HCT116 (cell line): ENCODE results near the gene SPCS3. TPM values are rescaled to one million over a fixed set of nuclear protein-coding genes. Genes with fewer than 3 reads are reported as not detected.
A peak's percentile ranks its signal among the peaks of the same experiment; 100 is the strongest.

ENCODE experiments used
- ATAC-seq: fragments of 200-7000 bp; cut with Tn5 transposase; 2 replicates; pipeline ENCODE4 v1.9.1; 2020; ENCODE audit warnings: mild to moderate bottlenecking, moderate library complexity
- BruUV-seq: library from RNA; stranded (reverse); fragments of 400-500 nt; replicated peaks from 2 replicates; lab custom pipeline; 2021; lab: Mats Ljungman, UMichigan
- CTCF ChIA-PET: fragments of 300-600 bp; sonication (Branson Sonifier 250); formaldehyde crosslinking; loops from one replicate; lab custom pipeline; 2021; ENCODE audit warnings: antibody characterized with exemption; lab: Charles Lee
- POLR2A ChIA-PET: fragments of 300-600, 350-600 bp; sonication (Branson Sonifier 250); formaldehyde crosslinking; loops from one replicate; lab custom pipeline; 2021; ENCODE audit warnings: antibody characterized with exemption; lab: Charles Lee
- RAD21 ChIA-PET, 2 experiments: fragments of 300-600 bp; sonication (Branson Sonifier 250); formaldehyde crosslinking; loops; one replicate each; lab custom pipeline; 2023; ENCODE audit warnings: low total read pairs in 2 of 2; ENCODE audit not compliant: uncharacterized antibody in 2 of 2, unreplicated experiment in 2 of 2, low non-redundant PET in 1 of 2; lab: Charles Lee
- DNase-seq: peaks from one replicate; pipeline ENCODE4 v3.0.0-alpha.2; 2010; ENCODE audit warnings: low read depth, low spot score
- H2AFZ ChIP-seq: fragments of 200-600 bp; shearing (Covaris generic), sonication (generic); 2 replicates; pipeline ENCODE4 v1.6.1; 2017; ENCODE audit warnings: low read depth, mixed run types, mixed read lengths, antibody characterized with exemption, low read length; ENCODE audit not compliant: poor library complexity, severe bottlenecking
- H3K27ac ChIP-seq: 2 replicates; pipeline ENCODE4 v1.5.1; 2012; ENCODE audit warnings: low read depth, low read length
- H3K27me3 ChIP-seq: fragments of 200-600 bp; sonication (generic); 2 replicates; pipeline ENCODE4 v1.6.1; 2016; ENCODE audit warnings: mixed run types, low read length, mixed read lengths; ENCODE audit not compliant: insufficient read depth
- H3K36me3 ChIP-seq, 2 experiments: fragments of 200-500 bp in 1 of 2; fragments of 200-600 bp in 1 of 2; sonication (Bioruptor generic) in 1 of 2; sonication (generic) in 1 of 2; 2 replicates each; pipeline versions ENCODE4 v1.5.1 to v1.6.1; 2014 to 2016; ENCODE audit warnings: low read length in 2 of 2, inconsistent platforms in 1 of 2, mixed read lengths in 1 of 2, mixed run types in 1 of 2; ENCODE audit not compliant: insufficient read depth in 2 of 2, control insufficient read depth in 1 of 2
- H3K4me1 ChIP-seq, 2 experiments: fragments of 200-600 bp in 1 of 2; sonication (generic) in 1 of 2; 2 replicates each; pipeline versions ENCODE4 v1.5.1 to v1.6.1; 2012 to 2017; ENCODE audit warnings: low read length in 2 of 2, inconsistent platforms in 1 of 2, mild to moderate bottlenecking in 1 of 2, mixed read lengths in 1 of 2, mixed run types in 1 of 2, moderate library complexity in 1 of 2; ENCODE audit not compliant: insufficient read depth in 2 of 2, control insufficient read depth in 1 of 2
- H3K4me2 ChIP-seq: fragments of 200-600 bp; sonication (generic); 2 replicates; pipeline ENCODE4 v1.6.1; 2017; ENCODE audit warnings: mixed run types, low read length, mixed read lengths
- H3K4me3 ChIP-seq, 2 experiments: fragments of 200-600 bp in 1 of 2; sonication (generic) in 1 of 2; replicated peaks in 1 of 2; 2 replicates each; pipeline ENCODE4 v1.5.1; 2011 to 2016; ENCODE audit warnings: low read length in 2 of 2, control low read depth in 1 of 2, low read depth in 1 of 2, mild to moderate bottlenecking in 1 of 2, mixed read lengths in 1 of 2, mixed run types in 1 of 2
- H3K79me2 ChIP-seq: fragments of 200-600 bp; sonication (generic); 2 replicates; pipeline ENCODE4 v1.6.1; 2017; ENCODE audit warnings: mild to moderate bottlenecking, mixed run types, low read length, moderate library complexity, mixed read lengths; ENCODE audit not compliant: insufficient read depth
- H3K9ac ChIP-seq: fragments of 200-600 bp; sonication (generic); 2 replicates; pipeline ENCODE4 v1.6.1; 2016; ENCODE audit warnings: low read length, mixed read lengths
- H3K9me2 ChIP-seq: fragments of 200-600 bp; sonication (generic), shearing (Covaris generic); 2 replicates; pipeline ENCODE4 v1.6.1; 2017; ENCODE audit warnings: mixed run types, mild to moderate bottlenecking, moderate library complexity; ENCODE audit not compliant: insufficient read depth
- H3K9me3 ChIP-seq, 2 experiments: fragments of 200-500 bp in 1 of 2; fragments of 200-600 bp in 1 of 2; sonication (Bioruptor generic) in 1 of 2; sonication (generic) in 1 of 2; 2 replicates each; pipeline ENCODE4 v1.6.1; 2014 to 2017; ENCODE audit warnings: low read length in 2 of 2, mixed read lengths in 2 of 2, inconsistent platforms in 1 of 2, low read depth in 1 of 2, mild to moderate bottlenecking in 1 of 2, mixed run types in 1 of 2, moderate library complexity in 1 of 2; ENCODE audit not compliant: control insufficient read depth in 1 of 2, insufficient read depth in 1 of 2
- H4K20me1 ChIP-seq: fragments of 200-600 bp; sonication (generic), shearing (Covaris generic); 2 replicates; pipeline ENCODE4 v1.6.1; 2017; ENCODE audit warnings: mixed run types, mild to moderate bottlenecking, moderate library complexity; ENCODE audit not compliant: insufficient read depth
- CBX3 ChIP-seq: IDR thresholded peaks from 2 replicates; pipeline ENCODE4 v1.6.1; 2012; ENCODE audit warnings: low read depth
- CTCF ChIP-seq, 3 experiments: fragments of 200-600 bp in 1 of 3; sonication (generic) in 1 of 3; IDR thresholded peaks in 2 of 3; conservative IDR thresholded peaks in 1 of 3; 2 replicates each; pipeline ENCODE4 v1.5.1; 2012 to 2017; ENCODE audit warnings: low read depth in 2 of 3, low read length in 2 of 3, antibody characterized with exemption in 1 of 3, borderline replicate concordance in 1 of 3, control low read depth in 1 of 3, mild to moderate bottlenecking in 1 of 3, mixed read lengths in 1 of 3, mixed run types in 1 of 3, moderate library complexity in 1 of 3; ENCODE audit not compliant: insufficient read depth in 1 of 3
- EGR1 ChIP-seq: IDR thresholded peaks from 2 replicates; pipeline ENCODE4 v1.6.1; 2012; ENCODE audit warnings: low read depth
- ELF1 ChIP-seq: IDR thresholded peaks from 2 replicates; pipeline ENCODE4 v1.6.1; 2012; ENCODE audit warnings: low read depth, borderline replicate concordance
- EZH2 ChIP-seq: fragments of 200-600 bp; sonication (generic); IDR thresholded peaks from 2 replicates; pipeline ENCODE4 v1.6.1; 2017; ENCODE audit warnings: antibody characterized with exemption, mixed run types
- EZH2phosphoT487 ChIP-seq: fragments of 200-600 bp; IDR thresholded peaks from 2 replicates; pipeline ENCODE4 v1.6.1; 2018; ENCODE audit warnings: antibody characterized with exemption, borderline replicate concordance
- FOSL1 ChIP-seq: IDR thresholded peaks from 2 replicates; pipeline ENCODE4 v1.6.1; 2012; ENCODE audit warnings: low read depth
- POLR2A ChIP-seq: IDR thresholded peaks from 2 replicates; pipeline ENCODE4 v1.7.0; 2011; ENCODE audit warnings: borderline replicate concordance; ENCODE audit not compliant: insufficient read depth, insufficient read length; ENCODE audit errors: extremely low read depth
- POLR2AphosphoS5 ChIP-seq: IDR thresholded peaks from 2 replicates; pipeline ENCODE4 v1.6.1; 2011; ENCODE audit warnings: mild to moderate bottlenecking, low read depth, low read length, moderate library complexity
- RAD21 ChIP-seq: IDR thresholded peaks from 2 replicates; pipeline ENCODE4 v1.6.1; 2012; ENCODE audit warnings: low read depth, mild to moderate bottlenecking
- SIN3A ChIP-seq: IDR thresholded peaks from 2 replicates; pipeline ENCODE4 v1.6.1; 2012; ENCODE audit warnings: low read depth
- TCF7L2 ChIP-seq: IDR thresholded peaks from 2 replicates; pipeline ENCODE4 v1.7.0; 2011; ENCODE audit warnings: borderline replicate concordance, inconsistent platforms; ENCODE audit not compliant: insufficient read depth, insufficient read length; ENCODE audit errors: extremely low read depth
- YY1 ChIP-seq: IDR thresholded peaks from 2 replicates; pipeline ENCODE4 v1.6.1; 2011; ENCODE audit warnings: low read length, low read depth, moderate library complexity, mild to moderate bottlenecking; ENCODE audit not compliant: insufficient replicate concordance; ENCODE audit errors: extremely low read depth
- ZFX ChIP-seq: fragments of 450-650 bp; IDR thresholded peaks from 2 replicates; pipeline ENCODE4 v1.6.1; 2017
- ZNF274 ChIP-seq: fragments of 200-500 bp; sonication (Bioruptor generic); IDR thresholded peaks from 2 replicates; pipeline ENCODE4 v1.6.1; 2014; ENCODE audit warnings: mild to moderate bottlenecking, low read depth, low read length, inconsistent platforms
- intact Hi-C: fragments of 100-400 bp; cut with micrococcal nuclease; formaldehyde crosslinking; loops from 2 replicates; pipeline ENCODE4 v1.10.0; 2022
- total RNA-seq: library from RNA; stranded (reverse); gene quantifications from one replicate; pipeline ENCODE4 v1.2.1, GENCODE V29; 2021; ENCODE audit not compliant: unreplicated experiment
- TF ChIP-seq, protein P1 (sequence below): IDR thresholded peaks from 2 replicates; pipeline ENCODE4 v1.6.1; 2012; ENCODE audit warnings: low read depth
- TF ChIP-seq, protein P2 (sequence below): IDR thresholded peaks from 2 replicates; pipeline ENCODE4 v1.6.1; 2012
- TF ChIP-seq, protein P3 (sequence below): IDR thresholded peaks from 2 replicates; pipeline ENCODE4 v1.6.1; 2011; ENCODE audit warnings: mild to moderate bottlenecking, low read length, moderate library complexity; ENCODE audit not compliant: insufficient replicate concordance; ENCODE audit errors: extremely low read depth

Gene SPCS3
- total RNA-seq, 1 experiment from 2014 or later: 135 TPM

- Histone ChIP-seq H3K4me3 (no peak overlapping the region), H3K27me3 (no peaks in the 10 kb centered on the region), H3K9me3 (no peaks in the 10 kb centered on the region), H3K36me3 (no peaks in the 10 kb centered on the region), H3K4me1 (peaks cover 3 to 20% of the 10 kb centered on the region in 2 experiments; a peak in 3 of 4 replicates), H3K27ac (no peak overlapping the region), H2AFZ (peak overlapping the region; percentile 83), H3K9me2 (no peaks in the 10 kb centered on the region), H4K20me1 (no peaks in the 10 kb centered on the region), H3K4me2 (no peak overlapping the region), H3K9ac (no peak overlapping the region), H3K79me2 (no peaks in the 10 kb centered on the region)
- POLR2A ChIA-PET: no interaction called here
- TF ChIP-seq, protein P1, sequence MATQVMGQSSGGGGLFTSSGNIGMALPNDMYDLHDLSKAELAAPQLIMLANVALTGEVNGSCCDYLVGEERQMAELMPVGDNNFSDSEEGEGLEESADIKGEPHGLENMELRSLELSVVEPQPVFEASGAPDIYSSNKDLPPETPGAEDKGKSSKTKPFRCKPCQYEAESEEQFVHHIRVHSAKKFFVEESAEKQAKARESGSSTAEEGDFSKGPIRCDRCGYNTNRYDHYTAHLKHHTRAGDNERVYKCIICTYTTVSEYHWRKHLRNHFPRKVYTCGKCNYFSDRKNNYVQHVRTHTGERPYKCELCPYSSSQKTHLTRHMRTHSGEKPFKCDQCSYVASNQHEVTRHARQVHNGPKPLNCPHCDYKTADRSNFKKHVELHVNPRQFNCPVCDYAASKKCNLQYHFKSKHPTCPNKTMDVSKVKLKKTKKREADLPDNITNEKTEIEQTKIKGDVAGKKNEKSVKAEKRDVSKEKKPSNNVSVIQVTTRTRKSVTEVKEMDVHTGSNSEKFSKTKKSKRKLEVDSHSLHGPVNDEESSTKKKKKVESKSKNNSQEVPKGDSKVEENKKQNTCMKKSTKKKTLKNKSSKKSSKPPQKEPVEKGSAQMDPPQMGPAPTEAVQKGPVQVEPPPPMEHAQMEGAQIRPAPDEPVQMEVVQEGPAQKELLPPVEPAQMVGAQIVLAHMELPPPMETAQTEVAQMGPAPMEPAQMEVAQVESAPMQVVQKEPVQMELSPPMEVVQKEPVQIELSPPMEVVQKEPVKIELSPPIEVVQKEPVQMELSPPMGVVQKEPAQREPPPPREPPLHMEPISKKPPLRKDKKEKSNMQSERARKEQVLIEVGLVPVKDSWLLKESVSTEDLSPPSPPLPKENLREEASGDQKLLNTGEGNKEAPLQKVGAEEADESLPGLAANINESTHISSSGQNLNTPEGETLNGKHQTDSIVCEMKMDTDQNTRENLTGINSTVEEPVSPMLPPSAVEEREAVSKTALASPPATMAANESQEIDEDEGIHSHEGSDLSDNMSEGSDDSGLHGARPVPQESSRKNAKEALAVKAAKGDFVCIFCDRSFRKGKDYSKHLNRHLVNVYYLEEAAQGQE: no peak
- TF ChIP-seq ELF1 (no peak), POLR2AphosphoS5 (no peak), CBX3 (no peak), CTCF (IDR thresholded peaks at IDR 0.05 in 2 of 3, conservative IDR thresholded peaks at IDR 0.05 in 1 of 3; ENCODE audit: borderline replicate concordance in 1 of 3, insufficient read depth in 1 of 3, low read depth in 2 of 3, low read length in 2 of 3) (no peak), POLR2A (no peak), FOSL1 (no peak), YY1 (no peak), EZH2 (no peak), ZNF274 (no peak), EGR1 (no peak), RAD21 (no peak), EZH2phosphoT487 (no peak), SIN3A (no peak), ZFX (no peak), TCF7L2 (no peak)
- TF ChIP-seq, protein P2, sequence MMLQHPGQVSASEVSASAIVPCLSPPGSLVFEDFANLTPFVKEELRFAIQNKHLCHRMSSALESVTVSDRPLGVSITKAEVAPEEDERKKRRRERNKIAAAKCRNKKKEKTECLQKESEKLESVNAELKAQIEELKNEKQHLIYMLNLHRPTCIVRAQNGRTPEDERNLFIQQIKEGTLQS: no peak
- TF ChIP-seq, protein P3, sequence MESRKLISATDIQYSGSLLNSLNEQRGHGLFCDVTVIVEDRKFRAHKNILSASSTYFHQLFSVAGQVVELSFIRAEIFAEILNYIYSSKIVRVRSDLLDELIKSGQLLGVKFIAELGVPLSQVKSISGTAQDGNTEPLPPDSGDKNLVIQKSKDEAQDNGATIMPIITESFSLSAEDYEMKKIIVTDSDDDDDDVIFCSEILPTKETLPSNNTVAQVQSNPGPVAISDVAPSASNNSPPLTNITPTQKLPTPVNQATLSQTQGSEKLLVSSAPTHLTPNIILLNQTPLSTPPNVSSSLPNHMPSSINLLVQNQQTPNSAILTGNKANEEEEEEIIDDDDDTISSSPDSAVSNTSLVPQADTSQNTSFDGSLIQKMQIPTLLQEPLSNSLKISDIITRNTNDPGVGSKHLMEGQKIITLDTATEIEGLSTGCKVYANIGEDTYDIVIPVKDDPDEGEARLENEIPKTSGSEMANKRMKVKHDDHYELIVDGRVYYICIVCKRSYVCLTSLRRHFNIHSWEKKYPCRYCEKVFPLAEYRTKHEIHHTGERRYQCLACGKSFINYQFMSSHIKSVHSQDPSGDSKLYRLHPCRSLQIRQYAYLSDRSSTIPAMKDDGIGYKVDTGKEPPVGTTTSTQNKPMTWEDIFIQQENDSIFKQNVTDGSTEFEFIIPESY: no peak
- DNase-seq: no peak
- RAD21 ChIA-PET: no interaction called here
- intact Hi-C loops: loop anchor here (5.0 to 10.0 kb wide), 3 partner anchors 124 to 332 kb away; no protein-coding TSS in a partner anchor
- ATAC-seq: no peak
- BruUV-seq: no TSS peak
- CTCF ChIA-PET: no interaction called here
Measured at GRCh38 chr4:176276710-176277109, 43.1 kb upstream of the SPCS3 start.
